Pons (tissue), 1 donor: ENCODE results near the gene C19orf25.
"Not testable (repeated sequence)": the region's sequence is repeated elsewhere in the genome, so short reads cannot be mapped to it uniquely, and the experiment has no call there.

Source experiments
- DNase-seq: peaks from one replicate; pipeline ENCODE4 v3.0.0-alpha.2; 2016; ENCODE audit warnings: low spot score

Gene C19orf25

DNA sequence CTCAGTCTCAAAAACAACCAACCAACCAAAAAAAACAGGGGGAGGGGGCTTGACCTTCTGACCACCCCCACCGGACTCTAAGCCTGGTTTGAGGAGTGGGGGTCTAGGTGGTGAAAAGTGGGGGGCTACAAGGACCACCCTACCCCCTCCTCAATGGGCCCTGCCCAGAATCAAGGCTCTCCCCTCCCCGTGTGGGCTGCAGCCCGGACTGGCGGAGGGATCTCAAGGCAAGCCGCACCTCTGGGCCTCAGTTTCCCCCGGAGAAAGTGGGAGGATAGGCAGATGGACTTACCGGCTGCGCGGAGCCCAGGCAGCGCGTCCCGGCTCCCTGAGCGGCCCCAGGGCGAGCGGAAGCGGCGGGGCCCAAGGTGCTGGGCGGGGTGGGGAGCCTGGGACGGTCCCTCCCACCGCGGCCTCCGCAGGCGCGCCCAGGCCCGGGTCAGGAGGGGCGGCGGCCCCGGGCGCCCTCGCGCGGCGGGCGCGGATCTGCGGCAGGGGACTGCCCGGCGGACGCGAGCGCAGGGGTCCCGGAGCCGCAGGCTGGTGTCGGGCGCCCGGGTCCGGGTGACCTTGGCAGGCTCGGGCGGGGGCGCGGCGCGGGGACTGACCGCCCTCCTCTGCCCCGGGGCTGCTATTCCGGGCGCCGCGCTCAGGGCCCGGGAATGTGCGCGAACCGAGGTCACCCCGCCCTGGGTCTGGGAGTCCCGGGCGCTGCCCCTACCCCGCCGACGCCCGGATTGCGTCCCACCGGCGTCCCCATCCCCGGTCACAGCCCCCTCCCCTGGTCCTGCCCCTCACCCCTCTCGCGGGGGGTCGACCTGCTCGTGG is 33.9 kb upstream of the C19orf25 start, which contains the start of gene ADAMTSL5:
ADAMTSL5 (minus strand) TSS at position 349 of the 828 bp plus-strand sequence. CDS start 2,076 bp downstream, outside the sequence.
- DNase-seq, result no peak

DNA sequence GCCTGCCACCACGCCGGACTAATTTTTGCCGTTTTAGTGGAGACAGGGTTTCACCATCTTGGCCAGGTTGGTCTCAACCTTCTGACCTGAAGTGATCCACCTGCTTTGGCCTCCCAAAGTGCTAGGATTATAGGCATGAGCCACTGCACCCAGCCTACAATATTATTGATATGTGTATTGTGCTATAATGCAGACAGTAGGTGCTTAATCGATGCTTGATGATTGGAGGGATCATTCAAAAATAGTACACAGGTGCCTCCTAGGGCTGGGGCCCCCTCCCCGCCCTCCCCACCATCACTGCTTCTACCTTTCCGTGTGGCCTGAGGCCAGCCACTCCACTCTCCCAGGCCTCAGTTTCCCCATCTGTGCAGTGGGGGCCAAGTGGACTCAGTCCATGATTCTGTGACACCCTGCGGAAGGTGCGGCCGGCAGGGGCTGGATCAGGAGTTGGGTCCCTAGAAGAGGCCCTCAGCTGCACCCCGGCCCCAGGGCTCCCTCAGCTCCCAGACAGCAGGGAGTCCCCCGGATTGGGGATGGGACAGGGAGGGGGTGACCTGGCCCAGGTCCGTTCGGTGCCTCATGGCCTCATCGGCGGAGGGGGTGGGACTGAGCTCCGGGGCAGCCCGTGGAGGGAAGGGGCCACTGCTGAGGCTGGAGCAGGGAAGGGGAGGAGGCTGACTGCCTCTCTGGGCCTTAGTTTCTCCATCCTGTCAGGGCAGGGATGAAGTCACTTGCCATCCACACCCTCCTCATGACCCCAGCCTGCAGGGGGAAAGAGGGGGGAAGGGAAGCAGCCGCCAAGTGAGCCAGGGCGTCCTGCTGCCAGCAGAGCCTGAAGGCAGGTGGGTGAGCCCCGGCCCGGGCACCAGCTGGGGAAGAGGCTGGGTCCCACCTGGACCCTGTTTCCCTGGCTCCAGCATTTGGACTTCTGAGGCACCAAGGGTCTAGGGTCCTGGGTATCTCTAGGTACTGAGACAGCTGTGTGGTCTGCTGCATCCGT is 32.6 kb upstream of the C19orf25 start:
- DNase-seq, result no peak

- DNase-seq, result no peak
Observed at GRCh38 chr19:1510807-1511206, 31.8 kb upstream of the C19orf25 start.

GRCh38 chr19:1510442-1510806 is 31.4 kb upstream of the C19orf25 start:
- DNase-seq, result no peak

GRCh38 chr19:1509602-1510441 is 30.8 kb upstream of the C19orf25 start:
- DNase-seq, result no peak

DNA sequence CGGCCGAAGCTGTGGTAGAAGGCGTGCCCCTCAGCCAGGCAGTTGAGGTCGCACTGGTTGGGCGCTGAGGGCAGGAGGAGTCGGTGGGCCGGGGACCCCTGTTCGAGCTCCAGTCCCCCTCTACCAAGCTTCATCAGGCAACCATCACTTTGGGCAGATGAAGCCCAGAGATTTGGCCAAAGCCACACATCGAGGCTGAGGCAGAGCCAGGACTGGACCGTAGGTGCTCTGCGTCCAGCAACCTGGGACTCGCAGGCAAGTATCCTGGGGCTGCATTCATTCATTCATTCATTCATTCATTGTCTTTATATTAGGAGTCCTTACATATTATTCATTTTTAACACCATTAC is 29.5 kb upstream of the C19orf25 start:
- no peak for DNase-seq

- DNase-seq, result peak; percentile 90
Observed at GRCh38 chr19:1507763-1508506, 28.9 kb upstream of the C19orf25 start.

DNA sequence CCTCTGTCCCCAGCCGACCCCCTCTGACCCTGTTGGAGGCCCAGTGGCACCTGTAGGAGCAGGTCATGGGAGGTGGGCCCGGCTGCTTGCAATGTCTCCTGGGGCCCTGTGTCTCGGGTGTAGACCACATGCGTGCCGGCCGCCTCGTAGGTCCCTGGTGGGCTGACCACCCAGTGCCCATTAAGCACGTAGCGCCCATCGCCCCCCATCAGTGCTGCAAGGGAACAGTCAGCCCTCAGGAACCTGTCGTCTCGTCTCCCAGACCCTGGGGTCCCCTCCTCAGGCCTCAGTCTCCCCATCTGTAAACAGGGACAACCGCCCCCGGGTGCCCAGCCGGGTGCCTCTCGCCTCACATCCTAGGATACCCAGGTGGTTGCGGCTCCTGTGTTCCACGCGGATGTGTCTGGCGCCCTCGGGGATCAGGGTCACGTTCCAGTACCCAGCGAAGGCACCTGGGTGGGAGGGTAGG is 28.2 kb upstream of the C19orf25 start:
- DNase-seq, result no peak

DNA sequence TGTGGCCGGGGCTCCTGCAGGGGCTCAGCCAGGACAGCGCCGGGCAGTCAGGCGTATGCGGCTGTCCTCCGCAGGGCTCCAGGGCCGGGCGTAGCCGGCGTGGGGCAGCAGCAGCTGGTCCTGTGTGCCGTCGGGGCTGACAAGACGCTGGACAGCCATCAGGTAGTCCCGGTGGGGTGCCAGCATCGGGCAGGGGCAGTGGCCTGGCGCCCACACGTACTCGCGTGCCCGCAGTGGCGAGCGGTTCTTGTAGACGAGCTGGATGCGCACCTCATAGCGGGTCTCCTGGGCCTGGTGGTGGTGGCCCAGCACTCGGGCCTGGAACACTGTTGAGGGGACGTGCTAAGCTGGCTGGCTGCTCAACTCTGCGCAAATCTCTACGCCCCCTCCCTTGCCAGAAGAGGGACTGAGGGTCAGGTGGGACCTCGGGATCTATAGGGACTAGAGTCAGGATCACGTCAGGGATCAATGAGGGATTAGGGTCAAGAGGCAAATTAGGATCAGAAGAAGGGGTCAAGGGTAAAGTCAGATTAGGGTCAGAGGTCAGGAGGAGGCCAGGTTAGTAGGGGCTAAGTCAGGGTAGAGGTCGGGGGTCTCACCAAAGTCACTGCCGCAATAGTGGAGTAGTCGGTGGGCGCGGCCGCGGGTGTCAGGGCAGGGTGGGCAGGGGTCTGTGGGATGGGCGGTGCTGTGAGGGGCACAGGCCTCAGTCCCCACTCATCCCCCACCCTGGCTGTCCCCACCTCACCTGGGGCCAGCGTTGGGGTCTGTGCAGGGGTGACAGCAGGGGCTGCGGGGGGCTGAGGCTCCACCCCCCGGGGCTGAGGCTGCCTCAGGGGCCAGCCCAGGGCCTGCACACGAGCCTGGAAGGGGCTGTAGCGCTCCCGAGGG is 27.2 kb upstream of the C19orf25 start:
- DNase-seq, result no peak

DNA sequence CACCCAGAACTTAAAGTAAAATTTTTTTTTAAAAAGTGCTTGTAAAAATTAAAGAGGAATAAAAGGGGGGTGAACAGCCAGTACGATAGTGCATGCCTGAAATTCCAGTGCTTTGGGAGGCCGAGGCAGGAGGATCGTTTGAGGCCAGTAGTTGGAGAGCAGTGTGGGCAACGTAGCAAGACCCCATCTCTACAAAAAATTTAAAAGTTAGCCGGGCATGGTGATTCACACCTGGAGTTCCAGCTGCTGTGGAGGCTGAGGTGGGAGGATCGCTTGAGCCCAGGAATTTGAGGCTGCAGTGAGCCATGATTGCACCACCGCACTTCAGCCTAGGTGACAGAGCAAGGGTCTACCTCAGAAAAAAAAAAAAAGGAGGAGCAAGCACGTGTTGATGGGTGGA is 26.0 kb upstream of the C19orf25 start:
- DNase-seq, result no peak

- DNase-seq, result no peak
Observed at GRCh38 chr19:1503925-1504773, 25.1 kb upstream of the C19orf25 start.

- peak; percentile 30 for DNase-seq
Observed at GRCh38 chr19:1503089-1503924, 24.3 kb upstream of the C19orf25 start.

DNA sequence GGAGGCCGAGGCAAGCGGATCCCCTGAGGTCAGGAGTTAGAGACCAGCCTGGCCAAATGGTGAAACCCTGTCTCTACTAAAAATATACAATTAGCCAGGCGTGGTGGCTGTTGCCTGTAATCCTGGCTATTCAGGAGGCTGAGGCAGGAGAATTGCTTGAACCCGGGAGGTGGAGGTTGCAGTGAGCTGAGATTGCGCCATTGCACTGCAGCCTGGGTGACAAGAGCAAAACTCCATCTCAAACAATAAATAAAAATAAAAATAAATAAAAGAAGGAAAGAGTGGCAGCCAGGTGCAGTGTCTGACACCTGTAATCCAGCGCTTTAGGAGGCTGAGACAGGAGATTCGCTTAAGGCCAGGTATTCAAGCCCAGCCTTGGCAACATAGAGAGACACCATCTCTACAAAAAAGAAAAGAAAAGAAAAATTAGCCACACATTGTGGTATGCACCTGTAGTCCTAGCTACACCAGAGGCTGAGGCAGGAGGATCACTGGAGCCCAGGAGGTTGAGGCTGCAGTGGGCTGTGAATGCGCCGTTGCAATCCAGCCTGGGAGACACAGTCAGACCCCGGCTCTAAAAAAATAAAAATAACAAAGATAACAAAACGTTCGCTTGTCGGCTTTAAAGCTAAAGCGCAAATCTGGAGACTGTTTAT is 23.5 kb upstream of the C19orf25 start:
- DNase-seq, result no peak

DNA sequence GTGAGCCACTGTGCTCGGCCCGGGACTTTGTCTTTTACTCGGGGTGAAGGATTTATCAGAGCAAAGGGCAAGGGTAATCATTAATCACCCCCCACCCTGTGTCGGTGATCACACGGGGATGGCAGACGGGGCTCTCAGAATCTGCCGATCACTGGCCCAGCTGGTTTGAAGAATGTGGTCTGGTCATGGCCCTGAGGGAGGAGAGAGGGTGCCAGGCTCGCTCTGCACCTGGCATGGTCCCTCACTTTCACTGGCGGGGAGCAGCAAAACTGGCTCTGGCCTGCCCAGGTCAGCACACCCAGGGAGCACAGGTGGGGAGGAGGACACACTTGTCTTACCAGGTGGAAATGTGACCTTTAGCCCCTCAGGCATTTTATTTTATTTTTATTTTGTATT is 22.2 kb upstream of the C19orf25 start:
- no peak for DNase-seq

GRCh38 chr19:1499231-1499630 is 20.2 kb upstream of the C19orf25 start:
- DNase-seq, result not testable (repeated sequence)

DNA sequence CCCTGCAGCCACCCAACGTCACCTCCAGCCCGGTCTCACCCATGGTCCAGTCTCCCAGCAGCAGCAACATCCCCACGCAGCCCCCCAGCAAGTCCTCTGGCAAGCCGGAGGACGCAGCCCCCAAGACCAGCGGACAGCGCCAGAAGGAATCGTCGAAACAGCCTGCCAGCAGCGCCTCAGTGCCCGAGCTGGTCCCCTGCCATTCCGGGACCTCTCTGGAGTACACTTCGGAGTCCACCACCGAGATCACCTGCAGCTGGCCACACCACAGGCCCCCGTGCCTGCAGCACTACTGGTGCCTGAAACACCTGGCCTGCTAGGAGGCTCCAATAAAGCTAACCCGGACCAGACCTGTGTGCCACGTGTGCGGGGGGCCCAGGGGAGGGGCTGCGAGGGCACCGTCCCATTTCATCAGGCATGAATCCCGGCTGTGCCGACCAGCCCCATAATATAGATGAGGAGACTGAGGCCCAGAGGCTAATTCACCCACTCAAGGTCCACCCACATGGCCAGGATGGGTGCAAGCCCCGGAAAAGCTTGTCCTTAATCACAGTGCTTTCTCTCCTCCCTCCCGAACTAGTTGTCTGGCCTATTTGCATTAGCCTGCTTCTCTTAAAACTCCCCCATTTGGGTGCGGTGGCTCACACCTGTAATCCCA is 18.7 kb upstream of the C19orf25 start:
- DNase-seq, result no peak
